Retinal pigment epithelial cell (primary cell): Measurements from ENCODE around the gene RRP9.

ENCODE experiments used
- DNase-seq: peaks from one replicate; pipeline ENCODE4 v3.0.0-alpha.2; 2010; ENCODE audit warnings: low read depth
- H3K4me3 ChIP-seq: 2 replicates; pipeline ENCODE4 v1.5.1; 2011; ENCODE audit warnings: mild to moderate bottlenecking, low read length, control low read depth, moderate library complexity
- CTCF ChIP-seq: conservative IDR thresholded peaks from 2 replicates; pipeline ENCODE4 v1.5.1; 2011; ENCODE audit warnings: low read depth, low read length, control low read depth, inconsistent platforms

Gene RRP9

GRCh38 chr3:51934991-51935885, 6.5 kb downstream of the RRP9 start:
- no peak for TF ChIP-seq CTCF
- no peak overlapping the region for H3K4me3 ChIP-seq
- DNase-seq, result no peak

- H3K4me3 ChIP-seq, result no peak overlapping the region
- no peak for TF ChIP-seq CTCF
- DNase-seq, result no peak
Measured at GRCh38 chr3:51934139-51934850, 7.4 kb downstream of the RRP9 start.

GRCh38 chr3:51933471-51934138, 8.1 kb downstream of the RRP9 start:
- DNase-seq, result no peak
- H3K4me3 ChIP-seq, result no peak overlapping the region

GRCh38 chr3:51932471-51933370, 9.0 kb downstream of the RRP9 start:
- no peak for DNase-seq
- no peak for TF ChIP-seq CTCF
- H3K4me3 ChIP-seq, result no peak overlapping the region

More at GRCh38 chr3:51933471-51934138, 8.1 kb downstream of the RRP9 start:
- TF ChIP-seq CTCF, result no peak

- no peak for TF ChIP-seq CTCF
- no peak for DNase-seq
- H3K4me3 ChIP-seq, result no peak overlapping the region
Measured at GRCh38 chr3:51931756-51932155, 9.9 kb downstream of the RRP9 start.

GRCh38 chr3:51930439-51930838, 11.3 kb downstream of the RRP9 start:
- H3K4me3 ChIP-seq, result no peak overlapping the region
- DNase-seq, result no peak
- no peak for TF ChIP-seq CTCF
